D721Med (cell line): ENCODE data around the gene TRERF1.

Source experiments
- DNase-seq: peaks from one replicate; pipeline ENCODE4 v3.0.0; 2011; ENCODE audit warnings: low spot score; ENCODE audit not compliant: insufficient read length
- FAIRE-seq: peaks from 2 replicates; lab custom pipeline; 2011; peaks lifted over from hg19 to GRCh38; lab: Jason Lieb, UNC
- TF ChIP-seq, protein P1 (sequence below): IDR thresholded peaks from 2 replicates; pipeline ENCODE4 v1.5.1; 2012; ENCODE audit warnings: mild to moderate bottlenecking, control low read depth; ENCODE audit not compliant: insufficient read depth; ENCODE audit errors: missing control alignments

The TRERF1 gene

DNA sequence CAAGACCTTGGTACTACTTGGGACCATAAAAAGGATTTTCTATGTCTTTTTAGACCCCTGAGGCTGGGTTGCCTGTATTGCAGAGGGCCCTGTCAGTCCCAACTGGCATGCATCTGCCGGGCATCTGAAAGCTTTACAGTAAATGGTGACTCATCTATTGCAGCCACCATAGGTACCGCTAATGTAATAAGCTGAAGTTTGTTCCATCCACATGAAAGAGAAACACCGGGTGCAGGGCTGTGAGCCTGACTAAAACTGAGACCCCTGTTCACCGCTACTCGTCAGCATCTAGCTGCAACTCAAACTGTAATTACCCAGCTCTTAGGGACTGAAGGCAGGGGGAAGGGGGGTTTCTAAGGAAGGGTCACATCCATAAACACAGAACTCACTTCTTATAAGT lies 49.5 kb downstream of the TRERF1 start:
- no peak for DNase-seq
- FAIRE-seq: no peak
- TF ChIP-seq, protein P1, sequence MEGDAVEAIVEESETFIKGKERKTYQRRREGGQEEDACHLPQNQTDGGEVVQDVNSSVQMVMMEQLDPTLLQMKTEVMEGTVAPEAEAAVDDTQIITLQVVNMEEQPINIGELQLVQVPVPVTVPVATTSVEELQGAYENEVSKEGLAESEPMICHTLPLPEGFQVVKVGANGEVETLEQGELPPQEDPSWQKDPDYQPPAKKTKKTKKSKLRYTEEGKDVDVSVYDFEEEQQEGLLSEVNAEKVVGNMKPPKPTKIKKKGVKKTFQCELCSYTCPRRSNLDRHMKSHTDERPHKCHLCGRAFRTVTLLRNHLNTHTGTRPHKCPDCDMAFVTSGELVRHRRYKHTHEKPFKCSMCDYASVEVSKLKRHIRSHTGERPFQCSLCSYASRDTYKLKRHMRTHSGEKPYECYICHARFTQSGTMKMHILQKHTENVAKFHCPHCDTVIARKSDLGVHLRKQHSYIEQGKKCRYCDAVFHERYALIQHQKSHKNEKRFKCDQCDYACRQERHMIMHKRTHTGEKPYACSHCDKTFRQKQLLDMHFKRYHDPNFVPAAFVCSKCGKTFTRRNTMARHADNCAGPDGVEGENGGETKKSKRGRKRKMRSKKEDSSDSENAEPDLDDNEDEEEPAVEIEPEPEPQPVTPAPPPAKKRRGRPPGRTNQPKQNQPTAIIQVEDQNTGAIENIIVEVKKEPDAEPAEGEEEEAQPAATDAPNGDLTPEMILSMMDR: no peak

DNA sequence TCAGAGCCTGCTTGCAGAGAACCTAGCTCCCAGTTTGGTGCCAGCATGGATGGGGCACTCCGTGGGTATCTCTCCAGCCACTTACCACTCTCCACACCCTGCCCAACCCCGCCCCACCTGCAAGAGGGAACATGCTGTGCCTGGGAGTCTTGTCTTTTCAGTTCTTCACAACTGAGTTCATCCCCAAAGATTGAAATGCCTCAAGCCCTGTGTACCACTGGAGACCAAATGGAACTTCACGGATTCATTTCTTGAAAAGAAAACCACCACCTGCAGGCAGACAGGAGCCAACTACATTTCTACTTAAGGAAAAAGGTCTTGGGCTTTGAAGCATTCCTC lies 50.1 kb downstream of the TRERF1 start:
- DNase-seq (no peak), FAIRE-seq (no peak)
- TF ChIP-seq, protein P1: no peak

DNA sequence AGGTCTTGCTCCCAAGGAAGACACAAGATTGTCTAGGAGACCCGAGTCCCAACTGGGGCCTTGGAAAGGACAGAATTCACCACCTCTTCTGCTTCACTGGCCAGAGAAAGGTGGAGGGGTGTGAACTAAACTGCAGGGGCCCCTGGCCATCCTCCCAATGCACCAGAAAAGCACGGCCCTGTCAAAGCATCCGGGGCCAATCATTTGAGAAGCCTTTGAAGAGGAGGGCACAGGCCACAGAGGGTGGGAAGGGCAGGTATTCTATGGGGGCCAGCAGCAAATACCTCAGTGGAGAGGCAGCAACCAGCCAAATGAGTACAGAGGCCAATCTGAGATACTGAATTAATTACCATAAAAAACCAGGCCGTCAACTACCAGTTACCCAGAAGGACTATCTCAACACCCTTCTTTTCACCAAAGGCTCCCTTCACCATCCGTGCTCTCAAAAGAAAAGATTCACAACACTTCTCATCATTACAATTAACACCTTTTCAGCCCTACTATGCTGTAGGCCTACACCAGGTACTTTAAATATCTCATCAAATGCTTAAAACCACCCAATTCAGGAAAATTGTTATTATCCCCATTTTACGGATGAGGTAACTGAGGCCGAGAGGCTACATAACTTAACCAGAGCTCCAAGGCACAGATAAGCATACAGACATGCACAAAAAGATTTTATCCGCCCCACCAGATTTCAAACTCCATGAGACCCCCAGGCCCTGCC lies 50.7 kb downstream of the TRERF1 start:
- DNase-seq: no peak
- no peak for FAIRE-seq
- TF ChIP-seq, protein P1: no peak

DNA sequence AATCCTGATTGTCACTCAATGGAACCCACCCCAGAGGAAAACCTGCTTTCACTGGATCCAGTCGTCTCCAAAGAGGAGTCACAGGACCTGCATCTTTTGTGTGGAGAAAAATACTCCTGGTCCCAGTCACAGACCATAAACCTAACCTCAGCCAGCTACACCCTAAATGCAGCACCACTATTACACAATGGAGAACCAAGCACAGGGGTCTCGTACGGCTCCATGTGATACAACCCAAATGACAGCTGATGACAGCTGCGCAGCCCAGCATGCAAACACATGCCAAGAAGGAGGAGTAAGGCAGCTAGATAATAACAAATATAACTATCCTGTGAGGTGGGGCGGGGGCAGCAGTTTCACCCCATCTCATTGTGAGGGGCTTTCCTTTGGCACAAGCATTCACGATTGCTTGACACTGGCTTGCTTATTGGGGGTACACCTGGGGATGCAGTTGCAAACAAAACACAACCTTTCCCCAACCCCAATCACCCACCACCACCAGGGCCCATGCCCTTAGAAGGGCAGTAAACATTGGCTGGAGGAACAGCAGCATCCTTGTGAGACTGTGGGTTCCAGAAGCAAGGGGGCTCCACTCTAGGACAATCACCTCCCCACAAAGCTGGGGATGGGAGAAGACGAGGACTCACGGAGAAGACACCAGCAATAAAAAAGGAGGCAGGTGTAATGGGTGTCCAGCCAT lies 51.5 kb downstream of the TRERF1 start:
- FAIRE-seq: no peak
- TF ChIP-seq, protein P1: no peak

DNA sequence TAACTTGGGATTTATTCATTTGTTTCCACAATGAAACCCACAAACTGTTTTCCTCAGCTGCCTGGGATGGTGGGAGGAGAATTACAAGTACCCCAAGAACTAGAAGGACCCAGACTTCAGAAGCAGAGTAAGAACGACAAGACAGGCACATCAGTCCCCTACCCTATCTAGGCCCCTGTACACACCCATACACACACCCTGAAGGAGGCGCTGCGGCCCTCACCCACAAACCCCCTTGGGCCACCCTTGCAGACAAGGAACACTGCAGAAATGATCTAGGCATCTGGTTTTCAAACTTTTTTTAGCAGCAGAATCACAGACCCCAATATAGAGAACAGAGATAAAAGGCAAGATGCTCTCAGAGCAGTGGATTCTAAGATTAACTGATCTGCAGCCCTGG lies 55.0 kb downstream of the TRERF1 start:
- DNase-seq (no peak), FAIRE-seq (no peak)
- TF ChIP-seq, protein P1: no peak

More for the DNA sequence above, 51.5 kb downstream of the TRERF1 start:
- no peak for DNase-seq

DNA sequence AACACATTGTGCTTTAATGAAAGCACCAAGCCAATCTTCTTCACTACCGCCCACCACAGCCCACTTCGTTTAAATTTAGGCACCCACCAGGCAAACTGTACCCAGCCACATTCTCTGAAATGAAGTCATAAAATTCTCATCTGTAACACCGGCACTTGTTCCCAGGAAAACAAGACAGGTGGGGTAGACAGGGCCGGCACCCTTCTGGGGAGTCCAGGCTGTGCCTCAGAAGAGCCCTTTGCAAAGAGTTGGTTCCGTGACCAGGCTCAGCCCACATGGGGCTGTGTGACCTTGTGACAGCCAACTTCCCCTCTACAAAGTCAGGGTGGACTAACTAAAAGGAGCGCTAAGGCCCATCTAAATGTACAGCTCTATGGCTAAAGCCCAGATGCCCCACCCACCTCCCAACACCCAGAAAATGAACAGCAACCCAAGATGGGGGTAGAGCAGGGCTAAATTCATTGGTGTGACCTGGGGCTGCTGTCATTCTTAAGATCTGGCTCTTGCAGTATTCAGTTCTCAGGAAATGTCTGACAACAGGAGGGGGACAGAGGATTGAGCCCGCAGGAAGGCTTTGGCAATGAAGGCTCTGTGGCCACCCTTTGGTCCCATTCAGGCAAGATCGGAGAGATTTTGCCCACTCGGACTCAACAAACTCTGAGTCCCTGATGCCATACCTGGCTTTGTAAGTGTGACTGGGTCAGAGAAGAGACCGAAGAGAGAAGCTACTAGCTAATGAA lies 56.7 kb downstream of the TRERF1 start:
- DNase-seq (no peak), FAIRE-seq (no peak)
- TF ChIP-seq, protein P1: no peak
